H1 (cell line): ENCODE measurements around the gene CHST8. TPM values are rescaled to one million over a fixed set of nuclear protein-coding genes. Genes with fewer than 3 reads are reported as not detected.

Experiments used
- CTCF ChIA-PET: fragments of 300-600 bp; sonication (Branson Sonifier 250); formaldehyde crosslinking; loops from one replicate; lab custom pipeline; 2021; ENCODE audit not compliant: partially characterized antibody; lab: Charles Lee
- POLR2A ChIA-PET: fragments of 300-600 bp; sonication (Branson Sonifier 250); formaldehyde crosslinking; loops from one replicate; lab custom pipeline; 2021; ENCODE audit warnings: inconsistent platforms; ENCODE audit not compliant: partially characterized antibody; lab: Charles Lee
- DNase-seq, 2 experiments: peaks; one replicate each; pipeline versions ENCODE4 v3.0.0 to v3.0.0-alpha.2; 2010 to 2022; ENCODE audit warnings: low spot score in 2 of 2, low read depth in 1 of 2, mixed read lengths in 1 of 2
- FAIRE-seq: peaks from 2 replicates; lab custom pipeline; 2011; peaks lifted over from hg19 to GRCh38; lab: Jason Lieb, UNC
- H2AFZ ChIP-seq: 2 replicates; pipeline ENCODE4 v1.8.1; 2012; ENCODE audit warnings: low read length, inconsistent platforms
- H2AK5ac ChIP-seq: 2 replicates; pipeline ENCODE4 v1.6.1; 2013; ENCODE audit warnings: low read depth, low read length
- H2BK120ac ChIP-seq: replicated peaks from 2 replicates; pipeline ENCODE3; 2013; ENCODE audit warnings: low read depth, low read length, inconsistent platforms
- H2BK12ac ChIP-seq: 2 replicates; pipeline ENCODE4 v1.6.1; 2013; ENCODE audit warnings: low read depth, low read length
- H2BK15ac ChIP-seq: 2 replicates; pipeline ENCODE4 v1.6.1; 2013; ENCODE audit warnings: low read length
- H2BK20ac ChIP-seq: 2 replicates; pipeline ENCODE4 v1.6.1; 2013; ENCODE audit warnings: low read length
- H2BK5ac ChIP-seq: 2 replicates; pipeline ENCODE4 v1.6.1; 2013; ENCODE audit warnings: low read depth, low read length
- H3K14ac ChIP-seq: 2 replicates; pipeline ENCODE4 v1.6.1; 2013; ENCODE audit warnings: inconsistent platforms; ENCODE audit not compliant: insufficient read length
- H3K18ac ChIP-seq: 2 replicates; pipeline ENCODE4 v1.6.1; 2013; ENCODE audit warnings: low read length; ENCODE audit errors: extremely low read depth
- H3K23ac ChIP-seq: 2 replicates; pipeline ENCODE4 v1.6.1; 2013; ENCODE audit warnings: inconsistent platforms; ENCODE audit not compliant: insufficient read length
- H3K23me2 ChIP-seq: 2 replicates; pipeline ENCODE4 v1.6.1; 2013; ENCODE audit warnings: low read depth, low read length
- H3K27ac ChIP-seq: 2 replicates; pipeline ENCODE4 v1.6.1; 2011; ENCODE audit warnings: low read depth, low read length, inconsistent platforms
- H3K27me3 ChIP-seq, 4 experiments: replicated peaks in 1 of 4; 1 replicate in 1 of 4; 2 replicates in 3 of 4; pipeline versions ENCODE4 v1.6.1 to v1.8.1; 2011 to 2013; ENCODE audit warnings: low read length in 3 of 4, mild to moderate bottlenecking in 3 of 4, inconsistent platforms in 2 of 4, mixed read lengths in 2 of 4, moderate library complexity in 1 of 4; ENCODE audit not compliant: control insufficient read depth in 3 of 4, insufficient read depth in 3 of 4; ENCODE audit errors: extremely low read depth in 1 of 4
- H3K36me3 ChIP-seq, 4 experiments: 2 replicates each; pipeline versions ENCODE4 v1.6.1 to v1.8.1; 2011 to 2013; ENCODE audit warnings: mild to moderate bottlenecking in 4 of 4, low read length in 3 of 4, moderate library complexity in 2 of 4, control low read depth in 1 of 4, inconsistent platforms in 1 of 4; ENCODE audit not compliant: insufficient read depth in 4 of 4, control insufficient read depth in 2 of 4
- H3K4ac ChIP-seq: replicated peaks from 2 replicates; pipeline ENCODE3; 2013; ENCODE audit warnings: low read length, low read depth, mixed read lengths, inconsistent platforms; ENCODE audit not compliant: insufficient read length
- H3K4me1 ChIP-seq, 4 experiments: replicated peaks in 1 of 4; 1 replicate in 1 of 4; 2 replicates in 3 of 4; pipeline versions ENCODE4 v1.6.1 to v1.8.1; 2011 to 2013; ENCODE audit warnings: low read length in 3 of 4, inconsistent platforms in 2 of 4, mixed read lengths in 1 of 4; ENCODE audit not compliant: insufficient read depth in 4 of 4, control insufficient read depth in 3 of 4
- H3K4me2 ChIP-seq, 2 experiments: 2 replicates each; pipeline versions ENCODE4 v1.6.1 to v1.8.1; 2011 to 2013; ENCODE audit warnings: low read depth in 2 of 2, low read length in 2 of 2, control low read depth in 1 of 2, inconsistent platforms in 1 of 2, mild to moderate bottlenecking in 1 of 2; ENCODE audit not compliant: insufficient read depth in 1 of 2
- H3K4me3 ChIP-seq, 4 experiments: fragments of 200-600, 300-600 bp in 1 of 4; sonication (generic), shearing (Covaris generic), sonication (Bioruptor Twin) in 1 of 4; 2 replicates each; pipeline versions ENCODE4 v1.5.1 to v1.8.1; 2011 to 2016; ENCODE audit warnings: low read length in 4 of 4, low read depth in 3 of 4, control low read depth in 2 of 4, inconsistent platforms in 2 of 4, mild to moderate bottlenecking in 2 of 4, mixed read lengths in 1 of 4, moderate library complexity in 1 of 4; ENCODE audit not compliant: insufficient read depth in 2 of 4; ENCODE audit errors: extremely low read depth in 1 of 4
- H3K56ac ChIP-seq: replicated peaks from 2 replicates; pipeline ENCODE3; 2013; ENCODE audit warnings: low read depth, mild to moderate bottlenecking, mixed read lengths, low read length, inconsistent platforms; ENCODE audit not compliant: insufficient read length
- H3K79me1 ChIP-seq: 2 replicates; pipeline ENCODE4 v1.6.1; 2013; ENCODE audit warnings: low read depth, low read length, control low read depth
- H3K79me2 ChIP-seq, 2 experiments: 2 replicates each; pipeline versions ENCODE4 v1.6.1 to v1.8.1; 2012 to 2013; ENCODE audit warnings: low read length in 2 of 2, mild to moderate bottlenecking in 2 of 2, inconsistent platforms in 1 of 2; ENCODE audit not compliant: insufficient read depth in 2 of 2, control insufficient read depth in 1 of 2
- H3K9ac ChIP-seq, 4 experiments: replicated peaks in 1 of 4; 1 replicate in 1 of 4; 2 replicates in 3 of 4; pipeline versions ENCODE4 v1.6.1 to v1.8.1; 2011 to 2013; ENCODE audit warnings: low read depth in 3 of 4, low read length in 3 of 4, control low read depth in 2 of 4, mild to moderate bottlenecking in 2 of 4, moderate library complexity in 2 of 4, inconsistent platforms in 1 of 4; ENCODE audit errors: extremely low read depth in 1 of 4
- H3K9me3 ChIP-seq, 2 experiments: 2 replicates each; pipeline versions ENCODE4 v1.6.1 to v1.8.1; 2012 to 2013; ENCODE audit warnings: mild to moderate bottlenecking in 2 of 2, moderate library complexity in 2 of 2, control low read depth in 1 of 2, inconsistent platforms in 1 of 2, low read depth in 1 of 2, low read length in 1 of 2, mixed read lengths in 1 of 2; ENCODE audit not compliant: insufficient read depth in 2 of 2
- H4K20me1 ChIP-seq, 2 experiments: replicated peaks in 1 of 2; 2 replicates each; pipeline versions ENCODE3 to v1.8.1; 2011 to 2013; ENCODE audit warnings: inconsistent platforms in 2 of 2, low read length in 2 of 2, mild to moderate bottlenecking in 1 of 2; ENCODE audit not compliant: insufficient read depth in 2 of 2, control insufficient read depth in 1 of 2
- H4K5ac ChIP-seq: 2 replicates; pipeline ENCODE4 v1.6.1; 2013; ENCODE audit warnings: low read length, low read depth, mixed read lengths, inconsistent platforms; ENCODE audit not compliant: insufficient read length
- H4K8ac ChIP-seq: 2 replicates; pipeline ENCODE4 v1.8.0; 2013; ENCODE audit warnings: mild to moderate bottlenecking, moderate library complexity, low read length, inconsistent platforms; ENCODE audit not compliant: insufficient read depth; ENCODE audit errors: extremely low read depth
- H4K91ac ChIP-seq: replicated peaks from 2 replicates; pipeline ENCODE3; 2013; ENCODE audit warnings: low read length, mixed read lengths, inconsistent platforms; ENCODE audit not compliant: insufficient read length
- BCL11A ChIP-seq, 2 experiments: IDR thresholded peaks; one replicate each; pipeline ENCODE4 v1.6.1; 2011; ENCODE audit warnings: low read depth in 2 of 2, low read length in 2 of 2, mild to moderate bottlenecking in 2 of 2
- CBX5 ChIP-seq: fragments of 300-800, 300-1000 bp; sonication (generic); IDR thresholded peaks from 2 replicates; pipeline ENCODE4 v1.7.1; 2016; ENCODE audit warnings: antibody characterized with exemption, low read length, low read depth
- CTBP2 ChIP-seq: IDR thresholded peaks from 2 replicates; pipeline ENCODE4 v1.7.0; 2011; ENCODE audit warnings: borderline replicate concordance, mild to moderate bottlenecking, moderate library complexity, mixed read lengths, low read length; ENCODE audit not compliant: insufficient read depth, insufficient read length
- EGR1 ChIP-seq: IDR thresholded peaks from 2 replicates; pipeline ENCODE4 v1.6.1; 2011; ENCODE audit warnings: low read depth, low read length, borderline replicate concordance
- HDAC2 ChIP-seq, 2 experiments: fragments of 300-600 bp in 1 of 2; sonication (generic) in 1 of 2; IDR thresholded peaks; 2 replicates each; pipeline ENCODE4 v1.6.1; 2011 to 2012; ENCODE audit warnings: low read depth in 2 of 2, low read length in 2 of 2, mild to moderate bottlenecking in 2 of 2, moderate library complexity in 2 of 2, borderline replicate concordance in 1 of 2, inconsistent platforms in 1 of 2
- KDM5A ChIP-seq: fragments of 200-600 bp; IDR thresholded peaks from 2 replicates; pipeline ENCODE4 v1.7.1; 2012; ENCODE audit warnings: mild to moderate bottlenecking, low read length, inconsistent platforms, mixed read lengths
- MAFK ChIP-seq: IDR thresholded peaks from 2 replicates; pipeline ENCODE4 v1.6.1; 2012; ENCODE audit warnings: low read depth, mild to moderate bottlenecking, improper control_type of control experiment, low read length
- SP2 ChIP-seq: IDR thresholded peaks from 2 replicates; pipeline ENCODE4 v1.6.1; 2012; ENCODE audit warnings: mild to moderate bottlenecking, low read length, inconsistent platforms
- SUZ12 ChIP-seq: fragments of 200-600 bp; sonication (generic); IDR thresholded peaks from 2 replicates; pipeline ENCODE4 v1.6.1; 2012; ENCODE audit warnings: mild to moderate bottlenecking, inconsistent platforms, low read length, moderate library complexity, mixed read lengths
- TCF12 ChIP-seq: IDR thresholded peaks from 2 replicates; pipeline ENCODE4 v1.6.1; 2011; ENCODE audit warnings: low read depth, mild to moderate bottlenecking, low read length
- WGBS, 2 experiments: shearing (Covaris generic) in 1 of 2; methylation state at CpG; one replicate each; pipeline versions ENCODE4 v1.1.6 to v1.1.7; 2013 to 2015; ENCODE audit warnings: low lambda C conversion rate in 2 of 2, mixed read lengths in 2 of 2, inconsistent platforms in 1 of 2, low coverage in 1 of 2, missing lambda C conversion rate in 1 of 2; ENCODE audit not compliant: insufficient replicate concordance in 2 of 2, insufficient coverage in 1 of 2, insufficient read length in 1 of 2; ENCODE audit errors: extremely low coverage in 1 of 2, missing lambda C conversion rate in 1 of 2; 5-methylcytosine and 5-hydroxymethylcytosine counted together
- polyA plus RNA-seq, 7 experiments: library from polyadenylated mRNA; depleted of rRNA in 3 of 7; stranded (reverse) in 5 of 7; unstranded in 2 of 7; fragments of >200 nt in 5 of 7; fragments of 200-250 nt in 2 of 7; gene quantifications; 1 replicate in 5 of 7; 2 replicates in 1 of 7; 4 replicates in 1 of 7; pipeline versions ENCODE4 v1.2.1 to v1.2.3, GENCODE V29; 2011 to 2013; ENCODE audit warnings: missing spikeins in 2 of 7, mixed read lengths in 2 of 7
- total RNA-seq: library from RNA; stranded (reverse); fragmentation: NEBNext Ultra II Directional; extraction: Animal tissue kit (Norgen Biotek cat#: 25700); gene quantifications from 2 replicates; pipeline ENCODE4 v1.2.1, GENCODE V29; 2021
- TF ChIP-seq, protein P1 (sequence below): IDR thresholded peaks from 2 replicates; pipeline ENCODE4 v1.6.1; 2012; ENCODE audit warnings: low read length, inconsistent platforms

CHST8 gene
- total and polyA plus RNA-seq, 2 of the 8 experiments (the other 6 are each of a cell fraction or from before 2014, with no cell fraction given): 10.8 to 28.2 TPM

DNA sequence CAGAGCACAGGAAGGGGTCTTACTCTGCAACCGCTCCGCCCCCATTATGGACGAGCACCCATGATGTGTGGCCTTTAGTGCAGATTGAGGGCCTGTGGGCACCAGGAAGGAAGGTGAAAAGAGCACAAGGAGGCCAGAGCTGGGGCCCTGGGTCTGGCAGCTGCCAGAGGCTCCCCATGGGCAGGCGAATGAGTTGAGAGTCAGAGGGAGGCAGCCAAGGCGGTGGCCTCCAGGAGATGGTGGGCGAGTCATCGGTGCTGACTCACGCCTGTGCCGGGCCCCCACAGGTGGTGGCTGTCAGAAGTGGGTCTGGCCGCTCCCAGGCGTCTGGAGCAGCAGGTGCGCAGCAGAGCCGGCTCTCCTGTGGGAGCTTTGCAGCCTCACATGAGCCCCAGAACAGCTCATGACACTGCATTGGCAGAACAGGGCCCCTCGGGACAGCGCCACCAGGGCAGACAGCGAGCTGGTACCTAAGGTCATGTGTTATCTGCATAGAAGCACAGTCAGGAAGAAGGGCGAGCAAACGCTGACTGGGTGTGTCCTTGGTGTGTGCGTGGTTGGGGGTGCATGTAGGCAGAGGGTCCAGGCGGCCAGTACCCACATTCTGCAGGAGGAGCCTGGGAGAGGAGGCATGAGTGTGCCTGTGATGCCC is 68.8 kb downstream of the CHST8 start:
- Histone ChIP-seq H3K4ac (no peak overlapping the region), H4K8ac (no peak overlapping the region), H2AK5ac (no peak overlapping the region), H4K91ac (no peak overlapping the region), H3K4me1 (peaks cover 0 to 8% (median 0%) of the 10 kb centered on the region in 4 experiments; a peak in 1 of 7 replicates), H2BK12ac (no peak overlapping the region), H2BK15ac (0 out of 2 replicates have a peak overlapping the region, but pooled peaks have one; percentile 29), H4K5ac (no peak overlapping the region), H3K23me2 (no peaks in the 10 kb centered on the region), H4K20me1 (peaks cover 2 to 5% of the 10 kb centered on the region in 2 experiments), H3K36me3 (no peaks in the 10 kb centered on the region), H3K56ac (no peak overlapping the region), H3K4me2 (no peak overlapping the region), H2BK20ac (no peak overlapping the region), H3K79me2 (no peaks in the 10 kb centered on the region), H3K27ac (no peak overlapping the region), H3K14ac (no peak overlapping the region), H3K9me3 (no peaks in the 10 kb centered on the region), H2BK120ac (no peak overlapping the region), H3K4me3 (no peak overlapping the region), H3K9ac (no peak overlapping the region), H3K27me3 (no peaks in the 10 kb centered on the region), H3K23ac (no peak overlapping the region), H3K79me1 (peaks cover 2% of the 10 kb centered on the region; the same call in 1 of the 2 replicates), H3K18ac (no peak overlapping the region), H2BK5ac (no peak overlapping the region), H2AFZ (no peak overlapping the region)
- CTCF ChIA-PET: interaction anchor here (1.0 kb wide), 1 partner anchor 20 kb away, joined by 3 read pairs; no protein-coding TSS in a partner anchor
- no peak for FAIRE-seq
- POLR2A ChIA-PET: no interaction called here
- WGBS, 2 experiments: 89% methylated on average over 20 of the region's 20 CpGs; no CpG with 5 or more reads in 1 of the 2 experiments
- no peak for DNase-seq
- TF ChIP-seq MAFK: no peak
- TF ChIP-seq TCF12: no peak
- no peak for TF ChIP-seq SP2
- TF ChIP-seq CBX5: no peak
- TF ChIP-seq SUZ12: no peak
- no peak for TF ChIP-seq HDAC2 (IDR thresholded peaks at IDR 0.05; ENCODE audit: borderline replicate concordance in 1 of 2, low read depth in 2 of 2, low read length in 2 of 2)
- no peak for TF ChIP-seq EGR1
- no peak for TF ChIP-seq BCL11A (IDR thresholded peaks at IDR 0.05; ENCODE audit: low read depth in 2 of 2, low read length in 2 of 2)
- TF ChIP-seq CTBP2: no peak
- TF ChIP-seq, protein P1, sequence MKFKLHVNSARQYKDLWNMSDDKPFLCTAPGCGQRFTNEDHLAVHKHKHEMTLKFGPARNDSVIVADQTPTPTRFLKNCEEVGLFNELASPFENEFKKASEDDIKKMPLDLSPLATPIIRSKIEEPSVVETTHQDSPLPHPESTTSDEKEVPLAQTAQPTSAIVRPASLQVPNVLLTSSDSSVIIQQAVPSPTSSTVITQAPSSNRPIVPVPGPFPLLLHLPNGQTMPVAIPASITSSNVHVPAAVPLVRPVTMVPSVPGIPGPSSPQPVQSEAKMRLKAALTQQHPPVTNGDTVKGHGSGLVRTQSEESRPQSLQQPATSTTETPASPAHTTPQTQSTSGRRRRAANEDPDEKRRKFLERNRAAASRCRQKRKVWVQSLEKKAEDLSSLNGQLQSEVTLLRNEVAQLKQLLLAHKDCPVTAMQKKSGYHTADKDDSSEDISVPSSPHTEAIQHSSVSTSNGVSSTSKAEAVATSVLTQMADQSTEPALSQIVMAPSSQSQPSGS: no peak
- TF ChIP-seq KDM5A: no peak
